Measurements from ENCODE around the gene FAM110D.

The FAM110D gene

GRCh38 chr1:26164036-26164860, 5.4 kb downstream of the FAM110D start:
- peak; percentile 71 for DNase-seq

- DNase-seq, result no peak
These were observed 6.3 kb downstream of the FAM110D start for GRCh38 chr1:26164861-26165842.

GRCh38 chr1:26166719-26167281, 7.9 kb downstream of the FAM110D start:
- DNase-seq, result no peak

- no peak for DNase-seq
These were observed 9.7 kb downstream of the FAM110D start, which contains the start of gene C1orf232 for GRCh38 chr1:26168410-26169197. TSS of gene C1orf232 (minus strand) at chr1:26168963. CDS start at chr1:26168499, 464 bp downstream.

GRCh38 chr1:26169198-26169554, 10.3 kb downstream of the FAM110D start:
- no peak for DNase-seq

GRCh38 chr1:26169669-26170471, 11.0 kb downstream of the FAM110D start, which contains the start of gene ZNF593:
TSS of gene ZNF593 (plus strand) at chr1:26169908. CDS start at chr1:26169984, 76 bp downstream.
- peak; percentile 95 for DNase-seq

- no peak for DNase-seq
These were observed 11.6 kb downstream of the FAM110D start for GRCh38 chr1:26170472-26170821.

GRCh38 chr1:26171084-26172072, 12.5 kb downstream of the FAM110D start, which contains the start of gene ZNF593OS:
TSS of gene ZNF593OS (minus strand) at chr1:26171832. CDS start at chr1:26171661, 171 bp downstream.
- no peak for DNase-seq

- DNase-seq, result no peak
These were observed 16.5 kb downstream of the FAM110D start for GRCh38 chr1:26175346-26175745.

GRCh38 chr1:26177182-26177684, 18.4 kb downstream of the FAM110D start, which contains the start of gene CNKSR1:
TSS of gene CNKSR1 (plus strand) at chr1:26177491. CDS start at chr1:26177548, 57 bp downstream.
- DNase-seq, result no peak

- DNase-seq, result no peak
These were observed 21.2 kb downstream of the FAM110D start for GRCh38 chr1:26180010-26180506.

GRCh38 chr1:26181586-26182382, 22.9 kb downstream of the FAM110D start:
- no peak for DNase-seq

- no peak for DNase-seq
These were observed 23.5 kb downstream of the FAM110D start for GRCh38 chr1:26182383-26182696.

GRCh38 chr1:26184086-26184485, 25.2 kb downstream of the FAM110D start:
- DNase-seq, result no peak

GRCh38 chr1:26184883-26185282, 26.0 kb downstream of the FAM110D start:
- DNase-seq, result no peak

GRCh38 chr1:26187882-26188281, 29.0 kb downstream of the FAM110D start:
- DNase-seq, result no peak

GRCh38 chr1:26188477-26188876, 29.6 kb downstream of the FAM110D start:
- no peak for DNase-seq

GRCh38 chr1:26189331-26189730, 30.5 kb downstream of the FAM110D start:
- no peak for DNase-seq

GRCh38 chr1:26189751-26190275, 30.9 kb downstream of the FAM110D start:
- DNase-seq, result no peak

All from stimulated activated CD8-positive, alpha-beta memory T cell treated with anti-CD3 and anti-CD28 coated beads, Interleukin-4, amount 100 ng/mL, for 48 hours (primary cell).